Measurements from ENCODE around the gene RAB11FIP4.

DNA sequence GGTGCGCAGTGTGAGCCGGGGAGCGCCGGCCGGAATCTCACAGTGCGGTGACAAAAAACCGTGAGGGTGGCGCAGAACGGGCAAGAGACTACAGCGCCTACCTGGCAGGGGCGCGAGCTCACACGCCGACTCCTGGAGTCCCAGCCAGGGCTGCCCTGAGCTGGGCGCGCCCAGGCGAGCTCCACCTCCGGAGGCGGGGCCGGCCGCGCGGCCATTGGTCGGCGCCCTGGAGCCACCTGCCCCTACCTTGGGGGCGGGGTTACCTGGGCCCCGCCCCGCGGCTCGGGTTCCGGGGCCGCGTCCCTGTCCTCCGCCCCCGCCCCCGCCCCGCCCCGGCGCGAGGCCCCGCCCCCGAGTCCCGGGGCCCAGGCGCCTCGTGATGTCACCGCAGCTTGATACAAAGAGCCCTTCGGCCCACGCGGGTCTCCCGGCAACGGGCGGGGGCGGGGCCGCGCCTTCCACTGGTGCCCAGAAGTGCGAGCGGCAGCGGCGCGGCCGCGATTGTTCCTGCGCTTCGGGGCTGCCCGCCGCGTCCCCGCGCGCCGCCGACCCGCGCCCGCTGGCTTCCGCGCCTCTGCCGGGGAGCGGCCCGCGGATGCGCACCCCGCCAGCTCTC lies 96.3 kb downstream of the RAB11FIP4 start:
- TF ChIP-seq, protein P1, sequence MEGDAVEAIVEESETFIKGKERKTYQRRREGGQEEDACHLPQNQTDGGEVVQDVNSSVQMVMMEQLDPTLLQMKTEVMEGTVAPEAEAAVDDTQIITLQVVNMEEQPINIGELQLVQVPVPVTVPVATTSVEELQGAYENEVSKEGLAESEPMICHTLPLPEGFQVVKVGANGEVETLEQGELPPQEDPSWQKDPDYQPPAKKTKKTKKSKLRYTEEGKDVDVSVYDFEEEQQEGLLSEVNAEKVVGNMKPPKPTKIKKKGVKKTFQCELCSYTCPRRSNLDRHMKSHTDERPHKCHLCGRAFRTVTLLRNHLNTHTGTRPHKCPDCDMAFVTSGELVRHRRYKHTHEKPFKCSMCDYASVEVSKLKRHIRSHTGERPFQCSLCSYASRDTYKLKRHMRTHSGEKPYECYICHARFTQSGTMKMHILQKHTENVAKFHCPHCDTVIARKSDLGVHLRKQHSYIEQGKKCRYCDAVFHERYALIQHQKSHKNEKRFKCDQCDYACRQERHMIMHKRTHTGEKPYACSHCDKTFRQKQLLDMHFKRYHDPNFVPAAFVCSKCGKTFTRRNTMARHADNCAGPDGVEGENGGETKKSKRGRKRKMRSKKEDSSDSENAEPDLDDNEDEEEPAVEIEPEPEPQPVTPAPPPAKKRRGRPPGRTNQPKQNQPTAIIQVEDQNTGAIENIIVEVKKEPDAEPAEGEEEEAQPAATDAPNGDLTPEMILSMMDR (IDR thresholded peaks at IDR 0.05 in 4 of 5, conservative IDR thresholded peaks at IDR 0.05 in 1 of 5) = no peak
- TF ChIP-seq POLR2A (IDR thresholded peaks at IDR 0.05) = peak in 1 of 2 donors; percentile 6

All from gastrocnemius medialis (tissue), 4 donors.